DMS114 treated with DMSO at 0.1 percent for 48 hours (cell line): Measurements from ENCODE around the gene DOCK3.
"Not testable (repeated sequence)": the region's sequence is repeated elsewhere in the genome, so short reads cannot be mapped to it uniquely, and the experiment has no call there.

ENCODE experiments used
- DNase-seq: peaks from one replicate; lab custom pipeline; 2025; ENCODE audit not compliant: unreplicated experiment; lab: John Stamatoyannopoulos, UW

DOCK3 gene

DNA sequence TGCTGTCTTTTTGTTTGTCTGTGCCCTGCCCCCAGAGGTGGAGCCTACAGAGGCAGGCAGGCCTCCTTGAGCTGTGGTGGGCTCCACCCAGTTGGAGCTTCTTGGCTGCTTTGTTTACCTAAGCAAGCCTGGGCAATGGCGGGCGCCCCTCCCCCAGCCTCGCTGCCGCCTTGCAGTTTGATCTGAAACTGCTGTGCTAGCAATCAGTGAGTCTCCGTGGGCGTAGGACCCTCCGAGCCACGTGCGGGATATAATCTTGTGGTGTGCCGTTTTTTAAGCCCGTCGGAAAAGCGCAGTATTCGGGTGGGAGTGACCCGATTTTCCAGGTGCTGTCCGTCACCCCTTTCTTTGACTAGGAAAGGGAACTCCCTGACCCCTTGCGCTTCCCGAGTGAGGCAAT lies 303.9 kb downstream of the DOCK3 start:
- DNase-seq: not testable (repeated sequence)

DNA sequence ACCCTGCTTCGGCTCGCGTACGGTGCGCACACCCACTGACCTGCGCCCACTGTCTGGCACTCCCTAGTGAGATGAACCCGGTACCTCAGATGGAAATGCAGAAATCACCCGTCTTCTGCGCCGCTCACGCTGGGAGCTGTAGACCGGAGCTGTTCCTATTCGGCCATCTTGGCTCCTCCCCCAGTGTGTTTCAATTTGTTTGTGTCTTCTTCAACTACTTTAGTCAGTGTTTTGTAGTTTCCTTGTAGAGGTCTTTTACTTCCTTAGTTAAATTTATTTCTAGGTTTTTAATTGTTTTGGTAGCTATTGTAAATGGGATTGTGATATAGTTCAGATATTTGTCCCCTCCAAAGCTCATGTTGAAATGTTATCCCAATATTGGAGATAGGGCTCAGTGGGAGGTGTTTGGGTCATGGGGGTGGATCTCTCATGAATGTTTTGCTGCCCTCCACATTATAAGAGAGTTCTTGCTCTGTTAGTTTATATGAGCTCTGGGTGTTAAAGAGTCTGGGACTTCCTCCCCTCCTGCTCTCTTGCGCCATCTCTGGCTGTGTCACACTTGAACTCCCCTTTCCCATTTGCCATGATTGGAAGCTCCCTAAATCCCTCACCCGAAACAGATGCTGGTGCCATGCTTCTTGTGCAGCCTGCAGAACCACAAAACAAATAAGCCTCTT lies 304.4 kb downstream of the DOCK3 start:
- peak; percentile 40 for DNase-seq

DNA sequence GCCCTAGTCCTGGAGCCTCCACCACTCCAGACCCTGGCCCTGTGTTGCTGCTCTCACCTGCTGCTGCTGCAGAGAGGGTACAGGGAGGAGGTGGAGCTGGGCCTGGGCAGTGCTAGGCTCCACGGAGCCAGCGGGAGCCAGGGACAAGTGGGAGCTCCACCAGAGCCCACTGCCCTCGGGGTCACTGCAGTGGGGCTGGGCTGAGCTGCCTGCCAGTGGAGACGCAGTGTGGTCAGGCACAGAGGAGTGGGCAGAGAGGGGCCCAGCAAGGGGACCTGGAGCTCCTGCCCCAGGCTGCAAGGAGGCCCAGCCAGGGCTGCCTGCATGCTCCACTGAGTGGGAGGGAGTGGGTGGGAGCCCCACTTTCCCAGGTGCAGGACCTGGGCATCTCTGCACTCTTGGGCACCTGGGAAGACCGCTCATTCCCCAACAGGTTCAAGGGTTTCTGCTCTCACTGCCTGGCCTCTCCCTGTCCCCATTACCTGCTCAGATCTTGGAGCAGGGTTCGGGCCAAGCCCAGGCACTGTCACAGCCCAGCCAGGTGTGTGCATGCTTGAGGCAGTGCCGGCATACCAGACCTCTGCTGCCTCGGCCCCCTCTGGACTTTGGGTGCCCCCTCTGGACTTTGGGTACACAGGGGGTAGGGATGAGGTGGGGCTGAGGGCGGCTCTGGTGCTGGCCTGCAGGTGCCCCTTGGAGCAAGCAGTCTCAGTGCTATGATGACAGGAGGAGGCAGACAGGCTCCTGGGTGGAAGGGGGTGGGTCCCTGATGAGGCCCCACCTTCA lies 308.0 kb downstream of the DOCK3 start:
- DNase-seq: no peak

DNA sequence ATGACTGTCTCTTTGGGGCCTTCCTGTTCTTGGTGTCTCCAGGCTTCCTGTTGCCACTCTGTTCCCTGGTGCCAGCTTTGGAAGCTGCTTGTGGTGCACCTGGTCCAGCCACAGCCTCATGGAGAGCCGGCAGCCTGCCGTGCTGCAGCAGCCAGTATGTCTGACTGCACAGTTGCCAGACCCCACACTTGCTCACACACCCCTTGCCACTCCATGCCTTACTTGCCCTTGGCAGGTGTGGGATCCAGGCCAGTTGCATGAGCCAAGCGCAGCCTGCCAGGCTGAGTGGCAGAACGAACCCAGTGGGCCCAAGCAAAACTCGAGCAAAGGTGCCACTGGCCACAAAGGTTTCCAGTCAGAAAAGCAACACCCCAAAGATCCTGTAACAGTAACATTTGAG lies 309.2 kb downstream of the DOCK3 start:
- DNase-seq: no peak

DNA sequence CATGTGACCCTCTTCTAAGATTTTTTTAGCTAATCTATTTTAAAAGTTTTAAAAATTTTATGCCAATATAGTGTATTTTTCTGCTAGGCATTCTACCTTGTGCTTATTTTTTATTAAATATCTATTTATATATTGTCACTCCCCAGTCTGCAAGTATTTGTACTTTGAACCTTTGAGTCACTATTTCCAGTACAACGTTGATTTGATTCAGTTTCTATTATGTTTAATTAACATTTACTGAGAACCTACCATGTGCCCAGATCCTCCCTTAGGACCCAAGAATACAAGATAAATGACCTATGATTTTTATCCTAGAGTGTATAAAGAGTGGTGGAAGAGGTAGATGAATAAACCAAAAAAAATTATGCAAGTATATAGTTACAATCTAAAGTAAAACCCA lies 311.2 kb downstream of the DOCK3 start:
- DNase-seq: no peak

DNA sequence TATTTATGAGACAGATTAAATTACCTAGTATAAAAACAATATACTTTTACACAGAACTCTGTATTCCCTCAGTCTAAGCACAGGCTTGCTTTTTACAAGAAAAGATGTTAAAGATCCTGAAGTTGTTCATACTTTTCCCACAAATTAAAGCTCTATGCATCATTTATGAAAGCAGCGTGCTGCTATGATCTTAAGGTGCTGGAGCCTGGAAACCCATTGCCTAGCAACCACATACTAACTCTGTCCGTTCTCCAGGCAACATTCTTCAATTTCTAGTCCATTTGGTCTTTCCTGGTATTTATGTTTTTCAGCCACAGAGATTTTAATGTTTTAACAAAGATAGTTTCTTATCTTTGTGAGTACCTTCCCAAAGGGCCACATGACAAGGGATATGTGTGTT lies 312.0 kb downstream of the DOCK3 start:
- no peak for DNase-seq

DNA sequence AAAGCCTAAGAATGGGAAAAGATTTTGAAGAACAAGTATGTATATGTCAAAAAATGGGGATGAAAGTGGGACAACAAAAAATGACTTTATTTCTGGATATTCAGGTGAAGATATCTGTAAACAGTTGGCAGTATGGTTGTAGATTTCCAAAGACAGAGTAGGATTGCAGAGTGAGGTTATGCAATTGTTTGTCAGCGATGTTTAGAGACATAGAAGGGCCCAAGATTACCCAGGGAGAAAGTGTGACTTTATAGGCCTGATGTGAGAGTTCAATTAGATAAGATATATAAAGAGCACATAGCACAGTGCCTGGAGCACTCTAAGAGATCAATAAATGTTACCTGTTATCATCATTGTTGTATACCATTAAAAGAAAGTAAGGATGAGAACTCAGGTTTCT lies 319.8 kb downstream of the DOCK3 start:
- DNase-seq: no peak

DNA sequence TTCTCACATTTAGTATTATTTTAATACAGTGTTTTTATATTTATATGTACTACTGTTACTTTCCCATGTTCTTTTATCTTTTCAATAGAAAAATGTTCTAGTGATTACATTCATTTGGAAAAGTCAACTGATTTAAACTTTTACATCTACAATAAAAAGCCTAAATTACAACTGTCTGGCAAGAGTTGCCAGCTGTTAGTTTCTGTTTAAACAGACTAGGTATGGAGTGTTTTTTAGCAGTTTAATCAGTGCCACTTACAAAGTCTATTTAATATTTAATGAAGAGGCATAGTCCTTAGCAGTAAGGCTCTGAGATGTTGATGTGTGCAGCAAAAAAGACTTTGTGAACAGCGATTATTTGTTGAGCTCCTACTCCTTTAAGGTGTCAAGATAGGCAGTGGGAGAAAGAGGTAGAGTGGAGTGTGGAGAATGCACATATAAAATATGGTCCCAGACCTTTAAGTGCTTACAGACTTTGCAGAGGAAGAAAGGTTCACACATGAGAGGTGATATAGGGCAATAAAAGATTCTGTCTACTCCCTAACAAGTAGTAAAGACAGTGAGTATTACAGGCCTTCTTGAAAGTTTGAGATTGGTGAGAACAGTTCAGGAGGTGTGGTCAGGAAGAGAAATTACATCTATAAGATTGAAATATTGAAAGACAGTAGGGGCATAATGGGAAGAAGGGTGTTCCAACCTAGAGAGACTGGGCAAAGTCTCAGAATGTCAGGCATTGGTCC lies 320.5 kb downstream of the DOCK3 start:
- no peak for DNase-seq

DNA sequence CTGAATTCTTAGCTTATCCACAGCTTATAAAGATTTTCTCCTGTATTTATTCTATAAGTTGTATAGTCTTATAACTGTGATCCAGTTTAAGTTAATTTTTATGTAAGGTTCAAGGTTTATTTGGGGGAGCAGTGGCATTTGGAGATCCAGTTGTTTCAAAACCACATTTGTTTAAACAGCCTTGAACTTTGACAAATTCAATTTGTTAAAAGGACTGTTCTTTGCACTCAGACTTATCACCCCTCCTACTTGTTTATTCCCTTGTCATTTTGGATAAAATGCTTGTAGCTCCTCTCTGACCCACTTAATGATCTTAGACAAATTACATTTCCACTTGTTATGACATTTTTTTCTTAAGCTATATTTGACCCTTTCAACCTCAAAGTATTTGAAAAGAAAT lies 327.8 kb downstream of the DOCK3 start:
- no peak for DNase-seq

DNA sequence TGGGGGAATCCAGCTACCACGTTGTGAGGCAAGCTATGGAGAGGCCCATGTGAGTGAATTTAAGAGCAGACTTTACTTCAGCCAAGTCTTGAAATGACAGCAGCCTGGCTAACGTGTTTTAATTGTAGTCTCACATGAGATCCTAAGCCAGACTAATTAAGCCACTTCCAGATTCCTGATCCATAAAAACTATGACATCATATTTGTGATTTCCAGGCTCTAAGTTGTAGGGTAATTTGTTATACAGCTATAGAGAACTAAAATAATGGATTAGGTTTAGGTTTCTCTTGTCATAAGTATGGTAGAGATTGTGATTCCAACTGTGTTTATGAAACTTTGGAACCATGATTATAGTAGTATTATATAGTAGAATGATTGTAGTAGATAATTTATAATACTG lies 329.5 kb downstream of the DOCK3 start:
- DNase-seq: no peak

DNA sequence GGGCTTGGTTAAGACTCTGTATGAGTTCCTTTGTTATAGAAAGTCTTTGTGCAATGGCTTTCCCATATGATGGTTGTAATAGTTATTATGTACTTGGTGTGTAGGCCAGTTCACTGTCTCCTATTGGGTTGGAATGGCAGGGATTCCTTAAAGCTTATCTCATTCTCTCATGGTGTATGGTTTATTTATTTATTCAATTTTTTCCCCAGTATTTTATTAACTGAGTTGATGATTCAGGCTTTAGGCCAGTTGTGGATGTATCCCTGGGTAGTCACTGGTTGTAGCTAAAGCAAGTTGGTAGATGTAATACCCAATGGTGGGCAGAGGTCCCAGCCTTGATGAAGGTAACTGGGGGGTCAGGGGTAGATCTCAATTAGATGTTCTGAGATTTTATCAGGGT lies 349.4 kb downstream of the DOCK3 start:
- DNase-seq: no peak

DNA sequence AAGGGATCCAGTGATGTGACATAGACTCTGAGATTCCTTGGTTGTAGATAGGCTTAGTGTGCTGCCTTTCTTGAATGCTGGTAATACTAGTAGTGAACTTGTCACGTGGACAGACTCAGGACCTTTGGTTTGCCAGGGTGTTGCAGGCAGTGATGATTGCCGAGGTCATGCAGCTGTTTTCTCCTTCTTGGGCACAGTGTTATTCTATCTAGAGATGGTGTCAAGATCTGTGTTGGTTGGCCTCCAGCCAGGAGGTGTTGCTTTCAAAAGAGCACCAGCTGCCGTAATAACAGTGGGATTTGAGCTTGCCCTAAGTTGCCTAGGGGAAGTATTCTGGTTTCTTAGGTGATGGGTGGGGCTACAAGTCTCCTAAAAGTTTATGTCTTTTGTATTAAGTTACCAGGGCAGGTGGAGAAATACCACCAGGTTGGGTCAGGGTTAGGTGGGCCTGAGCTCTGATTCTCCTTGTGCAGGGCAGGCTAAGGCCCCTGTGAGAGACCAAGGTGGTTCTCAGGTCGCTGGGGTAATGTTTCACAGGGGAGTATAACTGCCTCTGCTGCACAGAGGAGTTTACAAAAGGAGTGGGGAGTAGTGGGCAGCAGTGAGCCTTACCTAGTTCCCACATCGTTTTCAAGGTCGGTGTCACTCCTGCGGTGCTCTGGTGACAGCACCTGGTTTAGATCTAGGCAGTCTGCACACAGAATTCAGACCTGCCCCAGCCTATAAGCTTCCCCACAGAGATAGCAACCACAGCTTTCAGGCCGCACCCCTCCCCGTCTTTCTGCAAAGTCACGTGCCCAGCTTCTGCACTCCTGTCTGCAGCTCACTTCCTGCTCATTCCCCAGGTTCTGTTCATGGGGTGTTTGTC lies 350.3 kb downstream of the DOCK3 start:
- no peak for DNase-seq

DNA sequence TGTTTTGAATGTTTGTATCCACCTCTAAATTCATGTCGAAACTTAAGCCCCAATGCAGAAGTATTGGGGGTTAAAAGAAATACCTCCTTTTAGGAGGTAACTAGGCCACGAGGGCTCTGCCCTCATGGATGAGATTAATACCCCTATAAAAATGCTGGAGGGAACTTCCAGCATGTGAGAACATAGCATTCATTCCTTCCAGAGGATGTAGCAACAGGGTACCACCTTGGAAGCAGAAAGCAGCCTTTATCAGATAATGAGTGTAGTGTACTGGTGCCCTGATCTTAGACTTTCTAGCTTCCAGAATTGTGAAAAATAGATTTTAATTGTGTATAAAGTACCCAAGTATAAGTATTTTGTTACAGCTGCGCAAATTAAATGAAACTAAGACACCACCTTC lies 356.9 kb downstream of the DOCK3 start:
- DNase-seq: no peak

DNA sequence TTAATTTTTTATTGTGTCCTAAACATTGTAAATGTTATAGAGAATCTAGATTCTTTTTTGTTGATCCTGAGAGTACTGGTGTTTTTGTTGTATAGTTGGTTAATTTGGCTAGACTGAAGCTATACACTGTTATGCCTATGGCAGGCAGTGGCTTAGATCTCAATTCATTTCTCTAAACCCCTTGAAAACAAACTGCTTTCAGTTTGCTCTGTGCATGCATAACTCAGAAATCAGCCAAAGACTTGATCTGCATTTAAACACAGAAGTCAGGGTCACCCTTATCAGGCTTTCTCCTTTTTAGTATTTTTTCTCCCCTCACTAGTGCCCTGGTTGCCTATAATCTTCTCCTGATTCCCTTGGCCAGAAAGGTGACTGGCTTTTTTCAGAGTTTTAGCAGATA lies 360.9 kb downstream of the DOCK3 start:
- no peak for DNase-seq

DNA sequence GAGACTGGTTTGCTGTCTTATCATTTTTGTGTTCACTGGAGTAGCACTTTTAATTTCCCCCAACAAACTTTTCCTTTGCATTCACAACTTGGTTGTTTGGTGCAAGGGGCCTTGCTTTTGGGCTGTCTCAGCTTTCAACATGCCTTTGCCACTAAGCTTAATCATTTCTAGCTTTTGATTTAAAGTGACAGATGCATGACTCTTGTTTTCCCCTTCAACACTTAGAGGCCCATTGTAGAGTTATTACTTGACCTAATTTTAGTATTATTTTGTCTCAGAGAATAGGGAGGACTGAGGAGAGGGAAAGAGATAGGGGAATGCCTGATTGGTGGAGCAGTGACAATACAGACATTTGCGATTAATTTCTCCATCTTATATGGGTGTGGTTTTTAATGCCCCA lies 370.3 kb downstream of the DOCK3 start:
- no peak for DNase-seq

DNA sequence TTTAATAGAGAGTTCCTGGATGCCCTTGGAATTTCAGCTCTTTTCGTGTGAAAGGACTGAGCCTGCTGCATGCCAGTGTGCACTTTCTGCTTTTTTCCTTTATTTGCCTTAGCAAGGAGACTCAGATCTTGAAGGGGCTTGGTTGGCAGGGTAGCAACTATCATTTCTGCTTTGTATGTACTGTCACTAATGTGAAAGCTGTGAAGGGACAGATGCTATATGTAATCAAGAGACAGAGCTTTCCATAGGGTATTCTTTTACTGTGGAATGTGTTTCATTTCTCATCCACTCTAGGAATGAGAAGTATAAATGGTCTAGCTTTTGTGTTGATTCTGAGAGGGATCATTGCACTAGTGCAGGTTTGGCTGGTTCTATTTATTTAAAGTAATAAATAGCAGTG lies 377.8 kb downstream of the DOCK3 start:
- DNase-seq: no peak

DNA sequence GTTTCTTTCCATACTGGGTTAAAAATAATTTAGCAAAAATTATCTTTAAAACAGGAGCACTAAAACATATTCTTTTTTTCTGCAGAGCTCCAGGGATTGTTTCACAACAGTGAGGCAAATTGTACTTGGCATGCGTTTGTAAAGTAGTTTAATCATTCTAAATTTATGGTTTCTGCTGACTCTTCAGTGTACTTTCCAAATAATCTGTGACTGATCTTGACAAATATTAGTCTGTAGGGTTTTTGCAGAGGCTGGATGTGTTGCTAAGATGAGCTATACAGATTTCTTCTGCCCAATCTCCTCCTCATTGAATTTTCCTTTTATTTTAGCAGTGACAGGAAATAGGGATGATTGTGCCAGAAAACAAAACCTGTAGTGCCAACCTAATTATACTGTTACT lies 382.4 kb downstream of the DOCK3 start:
- DNase-seq: no peak

DNA sequence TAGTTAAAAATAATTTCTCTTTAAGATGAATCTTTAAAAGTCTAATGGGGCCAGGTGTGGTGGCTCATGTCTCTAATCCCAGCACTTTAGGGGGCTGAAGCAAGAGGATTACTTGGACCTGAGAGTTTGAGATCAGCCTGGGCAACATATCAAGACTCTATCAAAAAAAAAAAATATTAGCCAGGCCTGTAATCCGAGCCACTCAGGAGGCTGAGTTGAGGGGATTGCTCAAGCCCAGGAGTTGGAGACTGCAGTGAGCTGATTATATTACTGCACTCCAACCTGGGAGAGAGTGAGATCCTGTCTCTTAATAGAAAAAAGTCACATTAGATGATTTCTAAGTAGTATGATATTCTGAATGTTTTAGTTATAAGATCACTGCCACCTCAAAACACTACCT lies 388.3 kb downstream of the DOCK3 start:
- DNase-seq: no peak

DNA sequence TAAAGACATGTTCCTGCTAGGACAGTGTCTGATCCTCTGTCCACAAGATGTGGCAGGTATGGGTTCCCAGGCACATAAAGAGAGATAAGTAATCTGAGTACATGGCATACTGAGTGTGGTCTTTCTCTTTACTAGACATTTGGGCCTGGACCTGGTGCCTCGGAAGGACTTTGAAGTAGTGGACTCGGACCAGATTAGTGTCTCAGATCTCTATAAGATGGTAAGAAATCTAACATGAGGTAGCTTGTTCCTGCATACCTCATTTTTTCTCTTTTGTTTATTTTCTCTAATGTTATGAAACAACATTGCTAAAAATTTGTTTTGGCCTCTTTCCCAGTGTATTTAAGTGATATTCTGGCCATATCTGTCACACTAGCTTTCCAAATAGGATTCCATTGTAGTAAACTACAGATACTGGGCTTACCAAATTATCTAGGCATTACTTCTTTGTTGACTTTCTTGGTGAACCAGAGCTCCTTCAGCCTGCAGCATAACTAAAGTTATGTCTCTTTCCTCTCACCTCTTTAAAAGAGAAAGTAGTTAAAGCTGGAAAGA lies 400.6 kb downstream of the DOCK3 start:
- DNase-seq: no peak

DNA sequence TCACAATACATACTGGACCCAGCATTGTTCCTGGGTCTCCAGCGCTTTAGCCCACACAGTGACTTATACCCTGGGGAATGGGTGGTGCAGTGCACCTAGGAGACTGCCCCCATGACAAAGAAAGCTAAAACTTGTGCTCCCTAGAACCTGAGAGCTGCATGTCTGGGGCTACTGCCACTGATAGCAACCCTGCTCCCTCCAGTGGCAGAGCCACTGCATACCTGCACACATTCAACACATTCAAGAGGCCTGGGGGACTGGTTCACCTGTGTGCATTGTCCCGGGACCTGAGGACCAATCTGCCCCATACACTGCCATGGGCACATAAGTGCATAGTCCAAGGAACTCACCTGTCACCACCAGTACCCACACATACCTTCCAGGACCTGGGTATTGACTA lies 407.6 kb downstream of the DOCK3 start:
- no peak for DNase-seq

DNA sequence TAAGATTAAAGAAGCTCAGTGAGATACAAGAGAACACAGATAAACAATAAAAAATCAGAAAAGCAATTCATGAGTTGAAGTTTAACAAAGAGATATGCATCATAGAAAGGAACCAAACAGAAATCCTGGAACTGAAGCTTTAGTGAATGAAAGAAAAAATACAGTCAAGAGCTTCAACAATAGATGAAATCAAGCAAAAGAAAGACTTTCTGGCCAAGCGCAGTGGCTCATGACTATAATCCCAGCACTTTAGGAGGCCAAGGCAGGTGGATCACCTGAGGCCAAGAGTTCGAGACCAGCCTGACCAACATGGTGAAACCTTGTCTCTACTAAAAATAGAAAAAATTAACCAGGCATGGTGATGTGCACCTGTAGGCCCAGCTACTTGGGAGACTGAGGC lies 408.8 kb downstream of the DOCK3 start:
- no peak for DNase-seq
